Caco-2 (cell line): ENCODE data around the gene RAD51B. TPM values are rescaled to one million over a fixed set of nuclear protein-coding genes. Genes with fewer than 3 reads are reported as not detected.

ENCODE experiments used
- BruUV-seq: library from RNA; stranded (reverse); fragments of 400-500 nt; replicated peaks from 2 replicates; lab custom pipeline; 2021; lab: Mats Ljungman, UMichigan
- CTCF ChIA-PET: fragments of 300-600 bp; sonication (Branson Sonifier 250); formaldehyde crosslinking; loops from one replicate; lab custom pipeline; 2022; ENCODE audit warnings: antibody characterized with exemption; lab: Charles Lee
- POLR2A ChIA-PET: fragments of 300-600 bp; sonication (Branson Sonifier 250); formaldehyde crosslinking; loops from one replicate; lab custom pipeline; 2022; ENCODE audit warnings: antibody characterized with exemption; lab: Charles Lee
- DNase-seq, 2 experiments: peaks; one replicate each; pipeline versions ENCODE4 v3.0.0 to v3.0.0-alpha.2; 2020 to 2022
- H3K27me3 ChIP-seq: replicated peaks from 2 replicates; pipeline ENCODE4 v1.6.0; 2011; ENCODE audit warnings: low read length; ENCODE audit not compliant: control insufficient read depth, insufficient read depth
- H3K36me3 ChIP-seq: 2 replicates; pipeline ENCODE4 v1.5.1; 2011; ENCODE audit warnings: low read length; ENCODE audit not compliant: control insufficient read depth, insufficient read depth
- H3K4me1 ChIP-seq: fragments of 250-450 bp; sonication (Bioruptor Pico); 2 replicates; pipeline ENCODE4 v1.5.1; 2020; ENCODE audit warnings: mild to moderate bottlenecking
- H3K4me3 ChIP-seq: 2 replicates; pipeline ENCODE4 v1.5.1; 2011; ENCODE audit warnings: low read depth, mild to moderate bottlenecking, control low read depth, low read length
- H3K9me3 ChIP-seq: fragments of 250-450 bp; sonication (Bioruptor Pico); 2 replicates; pipeline ENCODE4 v1.5.1; 2020; ENCODE audit warnings: mild to moderate bottlenecking, moderate library complexity
- H3K27ac Mint-ChIP-seq: one replicate; pipeline ENCODE4 v1.8.0; 2022; ENCODE audit warnings: mixed read lengths; ENCODE audit not compliant: unreplicated experiment
- H3K27me3 Mint-ChIP-seq: one replicate; pipeline ENCODE4 v1.8.0; 2022; ENCODE audit warnings: mixed read lengths; ENCODE audit not compliant: insufficient read depth, unreplicated experiment
- H3K36me3 Mint-ChIP-seq: one replicate; pipeline ENCODE4 v1.8.0; 2022; ENCODE audit warnings: mild to moderate bottlenecking, mixed read lengths; ENCODE audit not compliant: insufficient read depth, unreplicated experiment
- H3K4me1 Mint-ChIP-seq: one replicate; pipeline ENCODE4 v1.8.0; 2022; ENCODE audit warnings: low read depth, mixed read lengths; ENCODE audit not compliant: unreplicated experiment
- H3K4me3 Mint-ChIP-seq: one replicate; pipeline ENCODE4 v1.8.0; 2022; ENCODE audit warnings: mild to moderate bottlenecking, moderate library complexity, mixed read lengths; ENCODE audit not compliant: unreplicated experiment
- H3K9me3 Mint-ChIP-seq: one replicate; pipeline ENCODE4 v1.8.0; 2022; ENCODE audit warnings: mixed read lengths; ENCODE audit not compliant: unreplicated experiment
- CTCF ChIP-seq, 2 experiments: fragments of 200-600 bp in 1 of 2; IDR thresholded peaks; 1 replicate in 1 of 2; 2 replicates in 1 of 2; pipeline versions ENCODE4 v1.5.1 to v1.8.0; 2011 to 2022; ENCODE audit warnings: antibody characterized with exemption in 1 of 2, control low read depth in 1 of 2, inconsistent platforms in 1 of 2, low read depth in 1 of 2, low read length in 1 of 2, mild to moderate bottlenecking in 1 of 2, moderate library complexity in 1 of 2; ENCODE audit not compliant: insufficient read depth in 1 of 2, severe bottlenecking in 1 of 2, unreplicated experiment in 1 of 2
- intact Hi-C: fragments of 100-400 bp; cut with micrococcal nuclease; formaldehyde crosslinking; loops from one replicate; pipeline ENCODE4 v1.10.0; 2022; ENCODE audit not compliant: unreplicated experiment
- total RNA-seq: library from RNA; stranded (reverse); gene quantifications from 2 replicates; pipeline ENCODE4 v1.2.3, GENCODE V29; 2022

RAD51B gene
- total RNA-seq, 1 experiment from 2014 or later: 16.7 TPM

- H3K9me3 ChIP-seq: no peaks in the 10 kb centered on the region
- H3K4me3 Mint-ChIP-seq: no peak overlapping the region
- no peaks in the 10 kb centered on the region for H3K27me3 Mint-ChIP-seq
- ChIA-PET CTCF (no interaction called here), POLR2A (no interaction called here)
- H3K4me1 ChIP-seq: no peaks in the 10 kb centered on the region
- intact Hi-C loops: no loop called here
- H3K27ac Mint-ChIP-seq: no peak overlapping the region
- H3K27me3 ChIP-seq: no peaks in the 10 kb centered on the region
- no peak overlapping the region for H3K4me3 ChIP-seq
- TF ChIP-seq CTCF (IDR thresholded peaks at IDR 0.05; ENCODE audit: insufficient read depth in 1 of 2, low read depth in 1 of 2, low read length in 1 of 2, severe bottlenecking in 1 of 2, unreplicated experiment in 1 of 2): no peak
- BruUV-seq: no TSS peak
- no peaks in the 10 kb centered on the region for H3K9me3 Mint-ChIP-seq
- no peak for DNase-seq
- H3K4me1 Mint-ChIP-seq: peaks cover 12% of the 10 kb centered on the region
- no peaks in the 10 kb centered on the region for H3K36me3 ChIP-seq
- no peaks in the 10 kb centered on the region for H3K36me3 Mint-ChIP-seq
These were observed 380.1 kb downstream of the RAD51B start for GRCh38 chr14:68199554-68200151.

GRCh38 chr14:68203871-68204270 is 384.3 kb downstream of the RAD51B start:
- no TSS peak for BruUV-seq
- intact Hi-C loops: no loop called here

GRCh38 chr14:68208218-68208617 is 388.6 kb downstream of the RAD51B start:
- H3K9me3 Mint-ChIP-seq: peaks cover 5% of the 10 kb centered on the region
- Histone ChIP-seq H3K9me3 (no peaks in the 10 kb centered on the region), H3K4me3 (no peak overlapping the region), H3K27me3 (no peaks in the 10 kb centered on the region), H3K36me3 (no peaks in the 10 kb centered on the region), H3K4me1 (no peaks in the 10 kb centered on the region)
- H3K27me3 Mint-ChIP-seq: no peaks in the 10 kb centered on the region
- H3K4me1 Mint-ChIP-seq: peaks cover 8% of the 10 kb centered on the region
- intact Hi-C loops: no loop called here
- no TSS peak for BruUV-seq
- TF ChIP-seq CTCF (IDR thresholded peaks at IDR 0.05; ENCODE audit: insufficient read depth in 1 of 2, low read depth in 1 of 2, low read length in 1 of 2, severe bottlenecking in 1 of 2, unreplicated experiment in 1 of 2): no peak
- no peak overlapping the region for H3K4me3 Mint-ChIP-seq
- H3K27ac Mint-ChIP-seq: no peak overlapping the region
- ChIA-PET POLR2A (no interaction called here), CTCF (no interaction called here)
- no peak for DNase-seq
- H3K36me3 Mint-ChIP-seq: no peaks in the 10 kb centered on the region

More at GRCh38 chr14:68203871-68204270, 384.3 kb downstream of the RAD51B start:
- Histone ChIP-seq H3K27me3 (no peaks in the 10 kb centered on the region), H3K4me1 (no peaks in the 10 kb centered on the region), H3K9me3 (no peaks in the 10 kb centered on the region), H3K4me3 (no peak overlapping the region), H3K36me3 (no peaks in the 10 kb centered on the region)
- Mint-ChIP-seq H3K4me3 (no peak overlapping the region), H3K27ac (no peak overlapping the region), H3K36me3 (no peaks in the 10 kb centered on the region), H3K9me3 (peaks cover 5% of the 10 kb centered on the region), H3K4me1 (peaks cover 10% of the 10 kb centered on the region), H3K27me3 (no peaks in the 10 kb centered on the region)
- DNase-seq: no peak
- ChIA-PET POLR2A (no interaction called here), CTCF (no interaction called here)
- TF ChIP-seq CTCF (IDR thresholded peaks at IDR 0.05; ENCODE audit: insufficient read depth in 1 of 2, low read depth in 1 of 2, low read length in 1 of 2, severe bottlenecking in 1 of 2, unreplicated experiment in 1 of 2): no peak
